Measurements from ENCODE around the gene RPS19BP1.

The RPS19BP1 gene

GRCh38 chr22:39529487-39529851 is 3.1 kb downstream of the RPS19BP1 start:
- no peak for TF ChIP-seq CTCF (IDR thresholded peaks at IDR 0.05; ENCODE audit: insufficient read depth, low read length, missing control alignments)
- DNase-seq (ENCODE audit: low read depth, low spot score), result no peak
- H3K4me3 ChIP-seq (ENCODE audit: low read depth, low read length), result no peak overlapping the region
- ChIA-PET POLR2A (interaction anchor here (0.7 to 2.1 kb wide), 5 partner anchors 10 to 515 kb away, joined by 3 to 25 read pairs (median 10); partner anchors contain the start of genes ATF4, MIEF1 and RPL3), CTCF (interaction anchor here (0.7 to 27.5 kb wide), 33 partner anchors 9 to 820 kb away, joined by 3 to 1079 read pairs (median 8); partner anchors contain the start of genes MIEF1, RPL3 and TAB1)

GRCh38 chr22:39528681-39529486 is 3.7 kb downstream of the RPS19BP1 start:
- peak; percentile 60 for DNase-seq (ENCODE audit: low read depth, low spot score)
- H3K4me3 ChIP-seq (ENCODE audit: low read depth, low read length), result no peak overlapping the region
- ChIA-PET CTCF (interaction anchor here (0.7 to 27.5 kb wide), 37 partner anchors 8 to 820 kb away, joined by 3 to 1079 read pairs (median 7); partner anchors contain the start of genes ATF4, MIEF1, RPL3 and TAB1), POLR2A (interaction anchor here (0.6 to 2.1 kb wide), 9 partner anchors 9 to 515 kb away, joined by 3 to 25 read pairs (median 3); partner anchors contain the start of genes ATF4, MIEF1 and RPL3)
- peak; percentile 100 for TF ChIP-seq CTCF (IDR thresholded peaks at IDR 0.05; ENCODE audit: insufficient read depth, low read length, missing control alignments)

- H3K4me3 ChIP-seq (ENCODE audit: low read depth, low read length), result no peak overlapping the region
- TF ChIP-seq CTCF (IDR thresholded peaks at IDR 0.05; ENCODE audit: insufficient read depth, low read length, missing control alignments), result no peak
- no peak for DNase-seq (ENCODE audit: low read depth, low spot score)
- CTCF ChIA-PET, result interaction anchor here (0.8 to 27.5 kb wide), 23 partner anchors 8 to 821 kb away, joined by 3 to 1079 read pairs (median 10); partner anchors contain the start of genes ATF4, MIEF1, RPL3 and TAB1
- POLR2A ChIA-PET, result interaction anchor here (0.9 to 2.1 kb wide), 5 partner anchors 8 to 212 kb away, joined by 3 to 25 read pairs (median 10); partner anchors contain the start of genes ATF4, MIEF1 and RPL3
These were observed 4.4 kb downstream of the RPS19BP1 start for GRCh38 chr22:39528080-39528661.

GRCh38 chr22:39527481-39527961 is 5.0 kb downstream of the RPS19BP1 start:
- ChIA-PET POLR2A (interaction anchor here (2.1 to 5.6 kb wide), 2 partner anchors 209 to 210 kb away, joined by 25 to 59 read pairs; partner anchors contain the start of gene RPL3), CTCF (interaction anchor here (1.0 to 27.5 kb wide), 8 partner anchors 11 to 502 kb away, joined by 3 to 1079 read pairs (median 56); partner anchors contain the start of genes RPL3 and TAB1)
- no peak for DNase-seq (ENCODE audit: low read depth, low spot score)
- no peak for TF ChIP-seq CTCF (IDR thresholded peaks at IDR 0.05; ENCODE audit: insufficient read depth, low read length, missing control alignments)
- H3K4me3 ChIP-seq (ENCODE audit: low read depth, low read length), result no peak overlapping the region

- POLR2A ChIA-PET, result interaction anchor here (5.6 kb wide), 1 partner anchor 210 kb away, joined by 59 read pairs; the partner anchor contains the start of gene RPL3
- H3K4me3 ChIP-seq (ENCODE audit: low read depth, low read length), result no peak overlapping the region
- TF ChIP-seq CTCF (IDR thresholded peaks at IDR 0.05; ENCODE audit: insufficient read depth, low read length, missing control alignments), result no peak
- CTCF ChIA-PET, result interaction anchor here (4.9 to 27.5 kb wide), 5 partner anchors 10 to 503 kb away, joined by 41 to 1079 read pairs (median 84); partner anchors contain the start of gene RPL3
- no peak for DNase-seq (ENCODE audit: low read depth, low spot score)
These were observed 5.8 kb downstream of the RPS19BP1 start for GRCh38 chr22:39526736-39527171.

Data from AG04449 (cell line).